Measurements from ENCODE around the gene CAPN2.

Gene CAPN2

DNA sequence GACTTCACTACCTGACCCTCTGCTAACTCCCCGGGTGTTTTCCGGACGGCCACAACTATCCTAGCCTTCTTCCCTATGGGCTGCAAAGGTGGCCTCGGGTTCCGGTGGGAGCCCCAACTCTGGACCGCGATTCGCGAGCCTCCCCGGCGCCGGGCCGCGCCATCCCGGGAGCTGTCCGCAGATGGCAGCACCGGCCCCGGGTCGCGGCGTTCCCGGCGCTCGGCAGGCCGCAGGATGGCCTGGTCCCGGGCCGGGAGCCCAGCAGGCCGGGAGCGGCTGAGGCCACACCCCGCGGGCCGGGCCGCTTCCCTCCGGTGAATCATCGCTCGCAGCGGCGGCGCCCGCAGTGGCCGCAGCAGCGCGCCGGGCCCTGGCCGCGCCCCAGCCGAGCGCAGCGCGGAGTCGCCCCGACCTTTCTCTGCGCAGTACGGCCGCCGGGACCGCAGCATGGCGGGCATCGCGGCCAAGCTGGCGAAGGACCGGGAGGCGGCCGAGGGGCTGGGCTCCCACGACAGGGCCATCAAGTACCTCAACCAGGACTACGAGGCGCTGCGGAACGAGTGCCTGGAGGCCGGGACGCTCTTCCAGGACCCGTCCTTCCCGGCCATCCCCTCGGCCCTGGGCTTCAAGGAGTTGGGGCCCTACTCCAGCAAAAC, at the start of gene CAPN2:
Gene CAPN2, plus strand, starts transcription at position 346 of the 656 bp plus-strand sequence. Its CDS starts 102 bp downstream, at position 448.
- DNase-seq (ENCODE audit: low read depth) = no peak

DNA sequence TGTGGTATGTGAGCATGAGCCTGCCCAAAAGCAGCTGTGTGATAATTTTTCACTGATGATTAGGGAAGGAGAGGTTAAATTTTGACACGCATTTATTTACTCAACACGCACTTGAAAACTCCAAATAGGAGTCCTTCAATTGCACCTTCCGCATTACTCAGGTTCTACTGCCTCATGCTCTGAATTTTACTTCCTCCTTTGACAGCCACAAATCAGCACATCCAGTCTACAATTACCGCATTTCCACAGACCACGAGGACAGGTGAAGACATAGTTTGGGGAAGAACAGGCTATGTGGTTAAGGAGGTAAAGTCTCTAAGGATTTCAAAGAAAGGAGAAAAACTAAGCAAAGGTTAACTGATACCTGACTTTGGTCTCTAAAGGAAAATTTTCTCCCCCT, 49.4 kb upstream of the CAPN2 start:
- no peak for DNase-seq (ENCODE audit: low read depth)

DNA sequence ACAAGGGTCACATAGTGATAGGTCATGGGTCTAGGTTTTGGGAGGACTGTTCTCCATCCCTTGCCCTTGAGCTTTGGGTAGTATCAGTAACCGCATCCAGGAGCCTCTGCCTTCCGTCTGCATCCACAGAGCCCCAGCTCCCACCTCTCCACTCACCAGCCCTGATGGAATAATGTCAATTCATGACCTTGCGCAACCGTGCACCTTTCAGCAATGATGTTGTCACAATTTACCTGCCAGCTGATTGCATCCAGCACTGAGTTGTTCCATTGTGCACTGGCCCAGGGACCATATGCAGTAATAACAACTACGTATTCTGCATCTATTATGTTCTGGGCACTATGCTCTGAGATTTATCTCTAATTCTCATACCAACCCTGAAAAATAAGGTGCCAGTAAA, 48.2 kb upstream of the CAPN2 start:
- DNase-seq (ENCODE audit: low read depth) = no peak

DNA sequence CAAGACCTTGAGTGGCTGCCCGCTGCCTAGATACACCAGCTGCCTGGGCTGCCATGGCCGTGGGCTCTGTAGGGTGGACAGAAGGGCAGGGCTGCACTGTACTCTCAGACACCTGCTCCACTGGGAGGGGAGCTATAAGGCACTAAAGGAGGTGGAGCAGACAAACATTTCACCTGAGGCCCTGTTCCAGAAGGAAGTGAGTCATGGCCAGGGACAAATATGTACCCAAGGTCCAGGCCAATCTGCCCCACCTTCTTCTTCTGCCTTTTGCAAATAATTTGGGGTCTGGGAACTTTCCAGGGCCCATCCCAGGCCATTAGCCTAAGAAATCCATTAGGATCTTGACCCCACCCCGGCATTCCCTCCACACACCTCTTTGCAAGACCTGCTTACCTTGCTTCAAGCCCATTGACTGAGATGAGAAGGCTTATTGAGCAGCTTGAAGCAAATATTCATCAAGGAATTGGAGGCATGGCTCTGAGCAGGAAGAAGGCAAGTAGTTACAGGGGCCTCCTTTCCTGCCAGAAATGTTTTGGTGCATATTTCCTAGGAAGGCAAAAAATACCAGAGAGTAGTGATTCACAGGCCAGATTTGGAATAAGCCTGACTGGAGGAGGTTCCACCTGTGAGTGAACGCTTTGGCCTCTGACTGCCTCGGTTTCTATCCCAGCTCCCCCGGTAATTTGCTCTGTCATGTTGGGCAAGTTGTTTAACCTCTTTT, 46.6 kb upstream of the CAPN2 start, which contains the start of gene CAPN8:
Gene CAPN8, minus strand, starts transcription at position 110 of the 721 bp plus-strand sequence. Its CDS starts 55 bp downstream, at position 55.
- no peak for DNase-seq (ENCODE audit: low read depth)

DNA sequence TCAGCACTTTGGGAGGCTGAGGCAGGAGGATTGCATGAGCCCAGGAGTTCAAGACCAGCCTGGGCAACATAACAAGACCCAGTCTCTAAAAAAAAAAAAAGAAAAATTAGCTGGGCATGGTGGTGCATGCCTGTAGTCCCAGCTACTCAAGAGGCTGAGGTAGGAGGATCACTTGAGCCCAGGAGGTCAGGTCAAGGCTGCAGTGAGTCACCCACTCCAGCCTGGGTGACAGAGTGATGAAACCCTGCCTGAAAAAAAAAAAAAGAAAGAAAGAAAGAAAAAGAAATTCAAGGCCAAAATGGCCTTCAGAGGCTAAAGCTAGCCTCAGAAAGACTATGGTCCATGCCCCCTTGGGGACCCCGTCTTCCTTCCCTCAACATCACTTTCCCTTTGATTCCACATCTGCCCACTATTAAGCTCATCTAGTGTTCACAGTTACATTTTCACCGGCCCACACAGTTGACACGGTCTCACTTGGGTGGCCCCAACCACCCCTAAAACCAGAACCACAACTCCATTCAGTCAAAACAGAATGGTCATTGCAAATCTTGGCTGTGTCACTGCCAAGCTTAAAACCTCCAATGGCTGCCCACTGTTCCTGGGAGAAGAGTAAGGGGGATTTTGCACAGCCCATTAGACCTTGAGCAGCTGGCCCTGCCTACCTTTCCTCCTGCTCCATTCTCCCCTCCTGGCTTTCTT, 44.7 kb upstream of the CAPN2 start:
- DNase-seq (ENCODE audit: low read depth) = no peak

DNA sequence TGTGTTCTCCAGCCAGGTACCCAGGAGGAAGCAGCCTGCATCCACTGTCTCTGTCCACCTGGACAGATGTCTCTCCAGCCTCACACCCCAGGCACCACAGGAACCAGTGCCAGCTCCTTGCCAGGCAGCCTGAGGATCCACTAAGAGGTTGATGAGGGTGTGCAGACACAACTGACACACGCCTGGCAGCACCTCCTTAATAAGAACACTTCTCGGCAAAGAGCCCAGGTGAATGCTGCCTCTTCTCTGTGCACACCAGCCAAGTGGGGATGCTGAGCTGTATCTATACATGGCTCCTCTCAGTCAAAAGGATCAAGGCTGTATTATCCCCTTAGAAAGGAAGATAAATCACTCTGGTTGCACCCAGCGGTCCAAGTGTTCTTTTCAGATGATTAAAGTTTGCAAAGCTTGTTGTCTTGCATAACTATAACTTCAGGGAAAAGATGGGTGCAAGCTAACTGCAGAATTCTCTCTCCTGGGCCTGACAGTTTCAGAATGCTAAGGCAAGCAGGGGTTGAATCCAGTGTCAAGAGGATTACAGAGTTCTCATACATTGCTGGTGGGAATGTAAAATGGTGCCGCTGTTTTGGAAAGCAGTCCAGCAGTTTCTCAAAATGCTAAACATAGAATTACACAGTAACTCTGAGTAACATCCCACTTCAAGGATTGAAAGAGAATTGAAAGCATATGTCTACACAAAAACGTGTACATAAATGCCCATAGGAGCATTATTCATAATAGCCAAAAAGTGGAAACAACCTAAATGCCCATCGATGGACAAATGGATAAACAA, 43.1 kb upstream of the CAPN2 start:
- DNase-seq (ENCODE audit: low read depth) = no peak

DNA sequence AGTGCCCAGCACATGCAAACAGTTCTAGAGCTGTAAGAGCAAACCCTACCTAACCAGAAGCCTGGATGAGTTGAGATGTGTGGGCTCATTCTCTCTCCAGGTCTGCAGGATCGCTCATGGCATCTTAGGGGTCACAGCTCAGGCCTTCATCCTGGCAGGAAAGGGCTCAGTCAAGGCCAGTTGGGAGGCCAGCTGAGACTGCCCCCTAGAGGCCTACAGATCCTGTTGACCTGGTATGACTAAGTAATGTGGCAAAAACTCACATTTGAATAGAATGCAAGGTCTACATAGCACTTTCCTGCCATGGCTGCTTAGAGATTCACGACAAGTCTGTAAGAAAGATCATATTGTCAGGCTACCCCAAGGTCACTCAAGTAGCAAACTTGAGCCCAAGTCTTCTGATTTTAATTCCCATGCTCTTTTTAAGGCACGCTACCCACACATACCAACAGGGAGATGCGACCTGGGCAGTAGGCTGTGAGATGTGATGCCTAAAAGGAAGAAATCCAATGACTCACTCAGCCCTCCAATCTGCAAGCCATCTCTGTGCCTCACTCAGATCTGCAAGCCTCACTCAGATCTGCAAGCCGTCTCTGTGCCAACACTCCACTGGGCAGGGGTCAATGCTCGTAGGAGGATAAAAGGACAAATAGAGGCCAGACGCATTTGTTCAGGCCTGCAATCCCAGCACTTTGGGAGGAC, 41.7 kb upstream of the CAPN2 start:
- no peak for DNase-seq (ENCODE audit: low read depth)

DNA sequence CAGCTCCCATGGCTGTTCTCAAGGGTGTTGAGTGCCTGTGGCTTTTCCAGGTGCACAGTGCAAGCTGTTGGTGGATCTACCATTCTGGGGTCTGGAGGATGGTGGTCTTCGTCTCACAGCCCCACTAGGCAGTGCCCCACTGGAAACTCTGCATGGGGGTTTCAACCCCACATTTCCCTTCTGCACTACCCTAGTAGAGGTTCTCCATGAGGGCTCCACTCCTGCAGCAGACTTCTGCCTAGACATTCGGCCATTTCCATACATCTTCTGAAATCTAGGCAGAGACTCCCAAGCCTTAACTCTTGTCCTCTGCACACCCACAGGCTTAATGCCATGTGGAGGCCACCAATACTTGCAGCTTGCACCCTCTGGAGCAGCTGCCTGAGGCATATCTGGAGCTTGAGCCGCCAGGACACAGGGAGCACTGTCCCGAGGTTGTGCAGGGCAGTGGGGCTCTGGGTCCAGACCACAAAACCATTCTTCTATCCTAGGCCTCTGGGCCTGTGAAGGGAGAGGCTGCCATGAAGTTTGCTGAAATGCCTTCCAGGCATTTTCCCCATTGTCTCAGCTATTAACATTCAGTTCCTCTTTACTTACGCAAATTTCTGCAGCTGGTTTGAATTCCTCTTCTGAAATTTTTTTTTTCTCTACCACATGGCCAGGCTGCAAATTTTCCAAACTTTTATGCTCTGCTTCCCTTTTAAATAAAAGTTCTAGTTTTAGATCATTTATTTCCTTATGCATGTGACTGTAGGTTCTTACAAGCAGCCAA, 38.0 kb upstream of the CAPN2 start:
- DNase-seq (ENCODE audit: low read depth) = no peak

DNA sequence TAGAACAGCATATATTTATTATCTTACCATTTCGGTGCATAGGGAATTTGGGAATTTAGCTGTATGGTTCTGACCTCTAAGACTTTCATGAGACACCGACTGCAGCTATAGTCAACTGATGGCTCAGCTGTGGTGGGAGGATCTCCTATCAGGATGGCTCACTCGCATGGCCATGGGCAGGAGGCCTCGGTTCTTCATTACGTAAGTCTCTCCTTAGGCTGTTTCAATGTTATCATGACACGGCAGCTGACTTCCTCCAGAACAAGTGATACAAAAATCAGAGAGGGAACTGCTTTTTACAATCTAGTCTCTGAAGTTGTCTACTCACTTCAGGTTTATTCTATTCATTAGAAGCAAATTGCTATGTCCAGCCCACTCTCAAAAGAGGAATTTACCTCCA, 33.5 kb upstream of the CAPN2 start:
- DNase-seq (ENCODE audit: low read depth) = no peak

DNA sequence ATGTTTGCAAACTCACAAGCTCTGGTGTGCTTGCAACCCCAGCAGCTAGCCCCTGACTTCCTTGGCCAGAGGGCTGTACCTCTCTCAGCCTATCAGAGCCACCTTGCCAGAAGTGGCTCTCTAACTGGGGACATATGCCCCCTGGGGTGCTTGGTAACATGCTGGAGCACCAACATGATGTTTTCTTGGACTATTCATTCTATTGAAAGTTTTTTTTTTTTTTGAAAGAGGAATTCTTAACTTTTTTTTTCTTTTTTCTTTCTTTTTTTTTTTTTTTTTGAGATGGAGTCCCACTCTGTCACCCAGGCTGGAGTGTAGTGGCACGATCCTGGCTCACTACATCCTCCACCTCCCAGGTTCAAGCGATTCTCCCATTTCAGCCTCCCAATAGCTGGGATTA, 32.2 kb upstream of the CAPN2 start:
- no peak for DNase-seq (ENCODE audit: low read depth)

DNA sequence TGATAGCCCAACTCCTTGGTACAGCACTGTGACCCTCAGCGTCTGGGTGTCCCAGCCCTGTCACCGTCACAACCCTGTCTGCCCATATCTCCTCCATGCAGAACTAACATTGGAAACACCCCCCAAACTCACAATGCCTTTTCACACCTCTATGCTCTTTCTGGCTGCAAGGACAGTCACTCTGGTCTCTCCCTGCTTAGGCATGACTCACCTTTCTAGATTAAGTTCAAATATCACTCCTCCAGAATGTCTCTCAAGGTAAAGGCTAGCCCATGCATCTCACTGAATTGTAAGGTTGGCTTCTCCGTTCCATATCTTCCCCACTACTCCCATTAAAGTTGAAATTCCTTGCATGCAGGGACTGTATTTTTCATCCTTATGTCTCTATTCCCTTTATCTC, 29.8 kb upstream of the CAPN2 start:
- DNase-seq (ENCODE audit: low read depth) = no peak

DNA sequence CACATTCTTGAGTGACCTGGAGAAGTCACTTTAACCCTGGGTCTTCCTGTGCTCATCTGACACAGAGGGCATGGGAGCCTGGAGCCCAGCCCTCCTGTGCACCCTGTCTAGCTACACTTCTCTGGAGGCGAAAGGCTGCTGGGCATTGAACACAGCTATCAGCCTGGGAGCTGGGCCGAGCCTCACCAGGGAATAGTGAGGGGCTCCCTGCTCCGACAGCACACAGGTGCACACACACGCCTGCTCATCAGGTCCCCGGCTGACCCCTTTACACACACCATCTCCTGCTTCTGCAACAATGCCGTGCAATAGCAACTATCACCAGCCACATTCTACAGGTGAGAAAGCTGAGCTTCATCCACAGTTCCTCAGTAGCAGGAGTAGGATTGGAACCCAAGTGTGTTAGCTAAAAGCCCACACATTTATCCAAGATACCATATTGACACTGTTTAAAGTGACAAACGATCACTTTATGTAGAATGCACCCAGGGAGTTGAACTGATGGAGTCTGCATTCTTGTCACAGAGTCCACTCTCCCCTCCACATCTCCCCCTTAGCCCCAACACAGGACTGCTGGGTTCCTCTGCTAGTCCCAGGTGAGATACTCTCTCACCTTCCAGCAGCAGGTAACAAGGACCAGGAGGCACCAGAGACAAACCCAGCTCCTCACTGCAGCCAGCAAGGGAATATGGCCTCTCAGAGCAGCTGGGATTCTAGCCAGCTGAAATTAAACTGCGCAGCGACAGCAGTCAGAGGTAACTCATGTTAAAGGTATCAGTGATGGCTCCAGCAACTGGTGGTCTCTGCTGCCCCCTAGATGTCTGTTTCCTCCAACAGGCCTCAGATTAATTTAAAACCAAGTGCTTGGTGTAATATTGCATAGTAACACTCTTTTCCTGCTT, 28.5 kb upstream of the CAPN2 start:
- no peak for DNase-seq (ENCODE audit: low read depth)

DNA sequence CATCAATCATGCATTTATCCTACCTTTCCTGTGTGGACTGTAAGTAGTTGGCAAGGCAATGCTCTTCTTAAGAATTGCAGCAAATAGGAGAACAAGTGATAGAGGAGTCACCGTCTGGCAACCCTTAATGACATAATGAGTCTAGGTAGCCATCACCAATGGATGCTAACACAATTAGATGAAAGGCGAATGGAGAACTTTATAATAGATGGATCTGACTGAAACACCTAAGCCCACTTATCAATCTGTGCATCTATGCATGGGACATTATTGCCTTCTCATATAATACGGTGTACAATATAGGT, 27.9 kb upstream of the CAPN2 start:
- DNase-seq (ENCODE audit: low read depth) = no peak

DNA sequence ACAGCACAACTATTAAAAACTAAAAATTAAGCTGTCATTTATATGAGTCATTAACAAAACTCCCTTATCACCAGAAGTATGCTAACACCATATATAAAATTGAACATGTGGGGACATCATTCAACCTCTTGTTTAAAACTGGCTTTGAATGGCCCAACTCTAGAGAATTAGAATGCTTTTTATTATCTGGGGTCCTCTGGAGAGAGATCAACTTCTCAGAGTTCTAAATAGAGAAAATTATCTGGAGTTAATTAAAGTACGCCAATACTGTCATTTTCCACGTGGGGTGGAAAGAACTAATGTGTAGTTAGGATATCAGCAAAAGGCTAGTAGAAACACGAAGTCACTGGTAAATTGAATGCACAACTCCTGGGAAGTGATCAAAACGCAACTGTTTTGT, 21.2 kb upstream of the CAPN2 start:
- no peak for DNase-seq (ENCODE audit: low read depth)

DNA sequence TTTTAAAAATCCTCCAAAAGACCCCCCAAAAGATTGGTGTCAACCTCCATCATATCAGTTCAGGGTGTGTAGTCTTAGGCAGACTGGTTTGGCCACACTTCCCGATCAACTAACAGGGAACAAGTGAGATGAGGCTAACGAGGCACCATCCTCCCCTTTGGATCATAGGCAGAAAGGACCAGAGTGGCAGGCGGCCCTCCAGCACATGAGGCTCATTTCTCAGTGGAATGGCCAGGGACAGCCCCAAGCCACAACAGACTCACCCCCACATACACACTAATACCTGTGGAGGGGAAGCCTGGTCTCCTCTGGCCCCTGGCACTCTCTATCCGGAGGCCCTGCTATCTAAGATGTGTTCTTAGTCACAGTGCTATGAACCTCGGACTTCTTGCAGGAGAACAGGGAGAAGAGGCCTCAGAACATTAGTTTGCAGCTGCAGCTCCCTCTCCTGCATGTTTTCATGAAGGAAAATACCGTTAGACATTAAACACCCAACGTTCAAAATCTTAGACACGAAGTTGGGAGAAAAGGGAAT, 17.3 kb upstream of the CAPN2 start:
- no peak for DNase-seq (ENCODE audit: low read depth)

DNA sequence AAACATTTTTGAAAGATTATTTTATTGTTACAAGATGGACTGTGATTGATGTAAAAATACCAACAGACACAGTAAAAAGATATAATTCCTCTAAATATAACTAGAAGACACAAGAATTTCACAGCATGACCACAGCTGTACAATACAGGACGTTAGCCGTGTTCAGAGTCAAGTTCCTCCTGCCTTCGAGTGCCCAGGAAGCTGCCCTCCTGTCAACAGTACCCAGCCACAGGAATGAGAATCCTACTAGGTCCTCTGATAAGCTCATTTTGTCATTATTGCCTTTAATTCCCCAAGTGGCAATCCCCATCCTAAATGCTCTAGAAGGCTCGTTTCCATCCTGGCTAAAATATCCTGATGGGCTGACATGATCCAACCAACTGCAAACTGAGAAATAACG, 16.4 kb upstream of the CAPN2 start:
- DNase-seq (ENCODE audit: low read depth) = no peak

DNA sequence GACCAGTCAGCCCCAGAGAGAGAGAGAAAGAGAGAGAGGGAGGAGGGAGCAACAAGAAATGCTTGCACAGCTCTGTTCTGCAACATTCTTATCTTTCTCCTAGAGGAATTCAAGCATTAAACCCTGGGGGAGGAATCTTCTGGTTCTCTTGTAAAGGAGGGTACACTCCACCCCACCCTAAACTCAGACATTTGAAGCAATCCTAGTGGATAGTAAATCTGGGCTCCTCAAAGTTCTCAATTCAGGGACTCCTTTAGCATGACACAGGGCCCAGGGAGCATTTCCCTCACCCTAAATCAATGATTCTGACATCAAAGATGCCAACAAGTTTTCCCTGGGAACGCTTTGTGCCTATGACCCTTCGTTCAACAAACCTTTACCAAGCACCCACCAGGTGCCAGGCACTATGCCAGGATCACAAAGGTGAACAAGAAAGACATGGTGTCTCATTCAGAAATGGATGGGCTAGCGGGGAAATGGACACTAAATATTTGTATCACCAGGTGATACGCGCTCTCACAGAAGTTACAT, 11.9 kb upstream of the CAPN2 start:
- no peak for DNase-seq (ENCODE audit: low read depth)

DNA sequence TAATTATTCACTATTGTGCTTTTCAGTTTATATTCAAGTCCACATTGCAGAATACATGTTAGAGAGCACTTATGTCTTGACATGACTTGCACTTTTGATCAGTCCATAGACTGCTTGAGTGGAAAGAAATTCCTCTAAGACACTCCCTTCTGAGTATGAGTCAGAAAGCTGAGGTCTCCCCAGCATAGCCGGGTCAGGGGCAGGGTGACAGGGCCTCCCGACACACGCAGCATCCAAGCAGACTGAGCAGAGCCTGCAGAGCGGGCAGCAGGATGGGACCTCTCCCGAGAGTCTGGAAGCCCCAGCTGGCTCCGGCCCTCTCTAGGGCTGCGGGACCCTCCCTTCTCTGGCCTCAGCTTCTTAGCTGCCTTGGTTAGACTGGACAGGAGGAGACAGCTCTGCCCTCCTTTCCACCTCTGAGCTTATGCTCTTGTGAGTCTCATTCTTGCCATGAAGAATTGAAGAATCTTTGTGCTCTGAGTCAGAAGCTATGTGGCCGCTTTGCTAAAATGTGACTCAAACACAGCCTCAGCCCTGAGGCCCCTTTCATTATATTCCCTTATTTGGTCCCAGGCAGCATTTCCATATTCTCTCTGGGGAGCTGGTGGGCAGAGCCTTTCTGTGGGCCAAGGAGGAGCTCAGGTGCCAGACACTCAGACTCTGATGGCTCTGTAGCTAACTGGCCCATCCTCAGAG, 11.2 kb upstream of the CAPN2 start:
- peak; percentile 95 for DNase-seq (ENCODE audit: low read depth)

All from non-pigmented ciliary epithelial cell (primary cell).